Cardiac muscle cell (in vitro differentiated cells and primary cell): ENCODE data around the gene NANS. TPM values are rescaled to one million over a fixed set of nuclear protein-coding genes. Genes with fewer than 3 reads are reported as not detected.
"Not testable (repeated sequence)": the region's sequence is repeated elsewhere in the genome, so short reads cannot be mapped to it uniquely, and the experiment has no call there.

Experiments used
- DNase-seq, 2 donors: peaks; one replicate each; pipeline versions ENCODE4 v3.0.0 to v3.0.0-alpha.2; 2010 to 2017; ENCODE audit warnings: low read depth in 1 of 2, low spot score in 1 of 2
- H3K27ac ChIP-seq: fragments of 200-600 bp; sonication (generic); 2 replicates; pipeline ENCODE4 v1.5.1; 2016
- H3K27me3 ChIP-seq: fragments of 200-600 bp; sonication (generic); 2 replicates; pipeline ENCODE4 v1.6.0; 2016; ENCODE audit warnings: control low read depth
- H3K36me3 ChIP-seq: fragments of 200-600 bp; sonication (generic); 2 replicates; pipeline ENCODE4 v1.5.1; 2016; ENCODE audit warnings: control low read depth
- H3K4me1 ChIP-seq: fragments of 200-600 bp; sonication (generic); 2 replicates; pipeline ENCODE4 v1.8.1; 2017; ENCODE audit warnings: low read depth, mild to moderate bottlenecking, mixed run types
- H3K4me3 ChIP-seq: fragments of 200-600 bp; sonication (generic); 2 replicates; pipeline ENCODE4 v1.5.1; 2016; ENCODE audit warnings: mild to moderate bottlenecking
- H3K9me3 ChIP-seq: fragments of 200-600 bp; sonication (generic); 2 replicates; pipeline ENCODE4 v1.5.1; 2017; ENCODE audit warnings: low read depth, mild to moderate bottlenecking, control low read depth
- CTCF ChIP-seq: IDR thresholded peaks from 2 replicates; pipeline ENCODE4 v1.5.1; 2012; ENCODE audit warnings: low read depth, mild to moderate bottlenecking, low read length
- polyA plus RNA-seq: library from polyadenylated mRNA; unstranded; fragments of >200 nt; fragmentation: Nextera tagmentation; extraction: Ambion mirVana; gene quantifications from 2 replicates; pipeline ENCODE4 v1.2.1, GENCODE V29; 2016
- total RNA-seq: library from RNA; depleted of rRNA; stranded (reverse); fragments of >200 nt; gene quantifications from 2 replicates; pipeline ENCODE4 v1.2.3, GENCODE V29; 2016

The NANS gene
- total and polyA plus RNA-seq, 2 experiments from 2014 or later = 49.4 to 95.4 TPM

GRCh38 chr9:98108531-98109031 is 52.0 kb downstream of the NANS start:
- Histone ChIP-seq H3K36me3 (no peaks in the 10 kb centered on the region), H3K9me3 (no peaks in the 10 kb centered on the region), H3K4me1 (no peaks in the 10 kb centered on the region), H3K27me3 (no peaks in the 10 kb centered on the region), H3K27ac (no peak overlapping the region), H3K4me3 (no peak overlapping the region)
- DNase-seq = no peak
- TF ChIP-seq CTCF = no peak

- no peak overlapping the region for H3K27ac ChIP-seq
- no peaks in the 10 kb centered on the region for H3K9me3 ChIP-seq
- H3K4me1 ChIP-seq = no peaks in the 10 kb centered on the region
- no peak overlapping the region for H3K4me3 ChIP-seq
- no peak for DNase-seq
- no peak for TF ChIP-seq CTCF
- H3K36me3 ChIP-seq = no peaks in the 10 kb centered on the region
- no peaks in the 10 kb centered on the region for H3K27me3 ChIP-seq
These were observed 52.5 kb downstream of the NANS start for GRCh38 chr9:98109052-98109451.

- H3K4me1 ChIP-seq, H3K27ac ChIP-seq, H3K9me3 ChIP-seq, DNase-seq, H3K27me3 ChIP-seq, H3K4me3 ChIP-seq, H3K36me3 ChIP-seq: not testable (repeated sequence)
These were observed 60.6 kb downstream of the NANS start for GRCh38 chr9:98117097-98117496.

GRCh38 chr9:98117984-98118639 is 61.6 kb downstream of the NANS start:
- H3K27ac ChIP-seq = no peak overlapping the region
- no peaks in the 10 kb centered on the region for H3K36me3 ChIP-seq
- H3K9me3 ChIP-seq = no peaks in the 10 kb centered on the region
- TF ChIP-seq CTCF = no peak
- H3K4me1 ChIP-seq = no peaks in the 10 kb centered on the region
- no peak overlapping the region for H3K4me3 ChIP-seq
- peak in 1 of 2 donors; percentile 32 for DNase-seq
- H3K27me3 ChIP-seq = no peaks in the 10 kb centered on the region

GRCh38 chr9:98118640-98119601 is 62.4 kb downstream of the NANS start, which contains the start of gene TRIM14:
TSS of gene TRIM14 (minus strand) at chr9:98119222. CDS start at chr9:98119188, 34 bp downstream.
- Histone ChIP-seq H3K4me3 (peak within 1 kb of the TSS; percentile 38), H3K9me3 (no peaks in the 10 kb centered on the region), H3K27me3 (no peaks in the 10 kb centered on the region), H3K4me1 (no peaks in the 10 kb centered on the region), H3K36me3 (no peaks in the 10 kb centered on the region), H3K27ac (no peak within 1 kb of the TSS)
- DNase-seq = peak; percentile 65 to 72
- peak; percentile 36 for TF ChIP-seq CTCF
